ENCODE measurements around the gene HPCAL1.

The HPCAL1 gene

GRCh38 chr2:10337449-10338269 lies 35.0 kb downstream of the HPCAL1 start:
- no peak for DNase-seq (ENCODE audit: low read depth)

GRCh38 chr2:10338270-10339188 lies 35.8 kb downstream of the HPCAL1 start:
- no peak for DNase-seq (ENCODE audit: low read depth)

DNA sequence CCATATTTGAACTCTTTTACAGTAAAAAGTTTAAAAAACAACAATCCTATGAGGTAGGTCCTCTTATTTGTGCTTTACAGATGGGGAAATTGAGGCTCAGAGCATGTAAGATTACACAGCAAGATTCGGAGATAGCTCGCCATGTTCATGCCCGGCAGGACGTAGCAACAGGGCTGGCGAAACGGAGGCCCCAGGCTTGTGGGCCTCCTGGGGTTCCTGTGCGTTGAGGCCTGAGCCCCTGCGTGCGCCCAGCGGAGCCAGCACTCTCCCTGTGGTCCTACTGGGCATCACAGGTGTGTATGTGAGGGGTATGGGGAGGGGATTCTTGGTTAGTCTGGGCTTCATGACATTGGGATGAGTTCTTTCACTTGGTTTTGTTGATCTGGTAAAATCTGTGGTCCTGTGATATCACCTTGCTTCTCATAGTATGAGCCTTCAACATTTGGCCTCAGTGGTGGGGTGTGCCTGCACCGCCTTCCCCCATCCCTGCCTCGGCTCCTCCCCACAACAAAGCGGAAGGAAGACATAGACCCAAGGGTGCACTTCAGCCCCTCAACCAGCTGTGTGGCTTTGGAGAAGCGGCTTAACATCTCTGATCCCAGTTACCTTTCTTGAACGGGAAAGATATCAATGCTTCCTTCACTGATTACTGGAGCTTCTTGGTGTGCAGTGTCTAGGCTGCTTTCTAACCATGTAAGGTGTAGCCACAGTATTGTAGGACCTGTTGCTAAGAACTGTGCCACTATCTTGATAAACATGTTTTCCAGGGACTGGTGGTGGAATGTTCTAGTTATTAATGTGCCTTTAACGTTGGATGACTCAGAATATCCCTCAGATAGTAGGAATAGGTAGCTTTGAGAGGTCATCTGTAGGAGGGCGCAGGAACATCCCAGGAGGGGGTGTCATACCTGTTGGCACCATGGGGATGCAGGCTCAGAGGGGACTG lies 37.2 kb downstream of the HPCAL1 start:
- DNase-seq (ENCODE audit: low read depth) = no peak

- DNase-seq (ENCODE audit: low read depth) = no peak
Observed at GRCh38 chr2:10340593-10340975, 37.9 kb downstream of the HPCAL1 start.

DNA sequence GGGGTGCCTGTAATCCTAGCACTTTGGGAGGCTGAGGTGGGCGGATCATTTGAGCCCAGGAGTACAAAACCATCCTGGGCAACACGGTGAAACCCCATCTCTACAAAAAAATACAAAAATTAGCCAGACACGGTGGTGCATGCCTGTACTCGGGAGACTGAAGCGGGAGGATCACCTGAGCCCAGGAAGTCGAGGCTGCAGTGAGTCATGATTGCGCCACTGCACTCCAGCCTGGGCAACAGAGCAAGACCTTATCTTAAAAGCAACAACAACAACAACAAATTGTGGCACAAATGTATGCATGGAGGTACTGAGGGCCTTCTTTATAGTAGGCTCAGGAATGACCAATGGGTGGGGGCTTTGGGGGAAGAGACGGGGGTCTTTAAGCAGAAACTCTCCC lies 38.5 kb downstream of the HPCAL1 start:
- no peak for DNase-seq (ENCODE audit: low read depth)

DNA sequence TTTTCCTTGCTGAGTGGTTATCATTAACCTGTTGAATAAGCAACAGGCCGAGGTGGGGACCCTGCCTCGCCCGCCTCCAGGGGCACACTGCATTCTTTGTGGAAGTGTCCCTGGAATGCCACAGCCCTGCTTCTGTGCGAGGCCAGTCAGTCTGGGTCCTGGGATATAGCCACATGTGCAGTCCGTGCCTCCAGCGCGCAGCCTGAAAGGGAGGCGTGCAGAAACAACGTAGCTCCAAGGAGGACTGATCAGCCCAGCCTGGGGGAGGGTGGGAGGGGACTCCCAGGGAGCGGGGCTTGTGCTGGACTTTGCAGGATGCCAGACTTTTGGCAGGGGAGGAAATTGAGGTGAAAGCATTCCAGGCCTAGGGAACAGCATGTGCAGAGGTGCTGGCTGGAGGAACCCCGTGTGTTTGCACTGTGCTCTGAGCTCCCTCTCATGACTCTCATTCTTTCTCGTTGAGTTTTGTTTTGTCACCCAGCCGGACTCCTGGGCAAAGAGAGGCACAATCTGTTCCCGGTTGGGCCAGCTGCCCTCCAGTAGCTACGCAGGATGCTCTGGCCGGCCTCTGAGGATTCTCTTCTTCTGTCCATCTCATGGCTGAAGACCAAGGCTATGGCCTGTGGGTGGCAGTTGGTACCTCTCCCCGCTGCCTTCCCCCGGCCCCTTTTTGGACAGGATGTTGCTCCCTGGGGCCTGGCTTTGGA lies 39.7 kb downstream of the HPCAL1 start:
- no peak for DNase-seq (ENCODE audit: low read depth)

DNA sequence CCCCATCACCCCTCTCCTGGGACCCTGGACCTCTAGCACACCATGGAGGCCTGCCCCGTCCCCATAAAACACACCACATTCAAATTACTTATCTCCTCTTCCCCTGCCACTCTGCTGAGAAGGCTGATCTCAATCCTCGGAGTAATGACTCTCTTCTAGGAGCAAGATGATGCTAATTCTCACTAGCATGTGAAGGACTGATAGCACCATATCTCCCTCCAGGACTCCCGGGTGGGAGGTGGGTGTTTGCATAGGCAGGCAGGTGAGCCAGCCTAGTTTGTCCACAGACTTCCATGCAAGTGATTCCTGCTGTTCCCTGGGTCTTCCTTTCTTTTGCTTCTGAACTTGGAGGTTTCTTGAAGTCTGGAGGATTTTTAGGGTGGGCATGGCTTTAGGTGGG lies 40.5 kb downstream of the HPCAL1 start:
- no peak for DNase-seq (ENCODE audit: low read depth)

GRCh38 chr2:10343658-10344057 lies 41.0 kb downstream of the HPCAL1 start:
- DNase-seq (ENCODE audit: low read depth) = no peak

DNA sequence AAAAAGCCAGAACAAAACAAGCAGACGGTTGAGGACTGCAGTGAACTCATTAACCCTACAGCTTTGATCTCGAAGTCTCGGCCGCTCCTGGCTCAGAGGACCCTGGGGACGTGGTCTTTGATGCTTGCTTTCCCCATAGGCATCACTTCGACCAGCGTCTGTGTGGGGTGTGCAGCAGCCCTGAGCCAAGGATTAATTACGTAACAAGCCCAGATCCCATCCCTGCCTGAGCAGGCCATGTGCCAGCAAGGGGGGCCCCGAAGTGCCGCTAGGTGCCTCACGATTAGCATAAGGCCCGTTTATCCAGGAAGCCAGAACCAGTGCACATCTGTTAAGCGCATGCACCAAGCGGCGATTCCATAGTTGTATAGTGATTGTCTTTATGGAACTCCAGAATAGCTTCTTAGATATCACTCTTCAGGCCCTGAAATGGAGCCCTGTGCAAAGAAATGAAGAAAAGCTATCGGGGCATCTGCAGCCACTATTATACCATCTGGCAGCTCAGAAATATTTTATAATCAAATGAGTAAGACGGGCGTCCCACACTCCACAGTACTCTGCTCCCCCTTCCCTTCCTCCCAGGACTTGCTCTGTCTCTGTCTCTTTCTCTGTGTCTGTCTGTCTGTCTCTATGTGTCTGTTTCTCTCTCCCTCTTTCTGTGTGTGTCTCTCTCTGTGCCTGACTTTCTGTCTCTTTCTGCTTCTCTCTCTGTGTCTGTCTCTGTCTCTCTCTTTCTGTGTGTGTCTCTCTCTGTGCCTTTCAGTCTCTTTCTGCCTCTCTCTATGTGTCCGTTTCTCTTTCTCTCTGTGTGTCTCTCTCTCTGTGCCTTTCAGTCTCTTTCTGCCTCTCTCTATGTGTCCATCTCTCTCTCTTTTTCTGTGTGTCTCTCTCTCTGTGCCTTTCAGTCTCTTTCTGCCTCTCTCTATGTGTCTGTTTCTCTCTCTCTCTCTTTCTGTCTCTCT lies 41.7 kb downstream of the HPCAL1 start:
- no peak for DNase-seq (ENCODE audit: low read depth)

DNA sequence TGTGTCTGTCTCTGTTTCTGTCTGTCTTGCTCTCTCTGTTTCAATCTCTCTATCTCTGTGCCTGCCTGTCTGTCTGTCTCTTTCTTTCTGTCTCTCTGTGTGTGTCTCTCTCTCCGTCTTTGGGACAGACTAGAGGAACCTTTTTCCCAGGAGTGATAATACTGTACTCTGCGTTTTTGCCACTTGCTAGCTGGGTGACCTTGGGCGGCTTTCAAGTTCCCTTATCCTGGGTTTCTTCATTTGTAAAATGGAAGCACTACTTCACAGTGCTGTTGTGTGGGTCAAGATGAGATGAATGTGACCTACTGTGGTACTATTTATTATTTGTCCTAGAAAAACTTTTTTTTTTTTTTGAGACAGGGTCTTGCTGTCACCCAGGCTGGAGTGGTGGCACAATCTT lies 42.4 kb downstream of the HPCAL1 start:
- DNase-seq (ENCODE audit: low read depth) = no peak

DNA sequence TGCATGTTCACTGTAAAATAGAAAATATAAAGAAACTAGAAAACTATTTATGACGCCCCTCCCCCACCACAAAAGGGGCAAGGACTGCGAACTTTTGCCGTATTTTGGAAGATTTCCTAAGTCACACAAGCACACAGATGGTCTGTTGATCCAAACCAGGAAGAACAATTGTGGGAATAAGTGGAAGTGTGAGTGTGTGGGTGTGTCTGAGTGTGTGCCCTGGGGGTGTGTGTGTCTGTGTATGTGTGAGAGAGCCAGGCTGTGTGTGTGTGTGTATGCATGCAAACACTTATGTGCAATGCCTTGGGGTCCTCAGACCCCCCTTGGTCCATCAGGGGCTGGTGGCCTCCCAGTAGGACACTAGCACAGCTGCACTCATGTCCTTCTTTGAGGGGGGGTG lies 43.1 kb downstream of the HPCAL1 start:
- DNase-seq (ENCODE audit: low read depth) = no peak

- no peak for DNase-seq (ENCODE audit: low read depth)
Observed at GRCh38 chr2:10346929-10347561, 44.3 kb downstream of the HPCAL1 start.

- no peak for DNase-seq (ENCODE audit: low read depth)
Observed at GRCh38 chr2:10347562-10347948, 44.9 kb downstream of the HPCAL1 start.

DNA sequence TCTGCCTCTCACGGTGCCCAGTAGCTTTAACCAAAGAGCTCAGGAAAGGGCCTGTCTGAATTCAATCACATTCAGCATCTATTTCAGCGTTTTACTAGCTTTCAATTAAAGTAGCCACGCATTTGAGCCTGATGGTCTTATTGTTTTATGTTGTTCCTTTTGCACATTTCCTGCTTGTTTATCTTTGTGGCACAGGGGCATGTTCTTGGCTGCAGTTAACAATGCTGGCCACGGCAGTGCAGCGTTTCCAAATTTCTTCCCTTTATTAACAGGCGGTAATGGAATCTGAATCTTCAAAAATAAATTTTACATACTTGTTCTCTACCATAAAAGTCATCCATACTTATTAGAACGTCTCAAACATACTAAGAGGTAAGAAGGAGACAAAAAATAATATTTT lies 46.2 kb downstream of the HPCAL1 start:
- no peak for DNase-seq (ENCODE audit: low read depth)

DNA sequence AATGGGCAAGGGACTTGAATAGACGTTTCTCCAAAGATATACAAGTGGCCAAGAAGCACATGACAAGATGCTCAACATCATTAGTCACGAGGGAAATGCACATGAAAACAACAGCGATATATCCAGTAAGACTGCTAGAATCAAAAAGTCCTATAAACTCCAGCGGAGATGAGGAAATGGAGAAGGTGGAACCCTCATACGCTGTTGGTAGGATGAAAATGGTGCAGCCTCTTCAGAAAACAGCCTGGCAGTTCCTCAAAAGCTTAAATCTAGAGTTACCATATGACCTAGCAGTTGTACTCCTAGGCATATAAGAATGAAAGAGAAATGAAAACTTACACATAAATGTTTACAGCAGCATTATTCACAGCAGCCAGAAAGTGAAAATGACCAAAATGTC lies 48.1 kb downstream of the HPCAL1 start:
- no peak for DNase-seq (ENCODE audit: low read depth)

DNA sequence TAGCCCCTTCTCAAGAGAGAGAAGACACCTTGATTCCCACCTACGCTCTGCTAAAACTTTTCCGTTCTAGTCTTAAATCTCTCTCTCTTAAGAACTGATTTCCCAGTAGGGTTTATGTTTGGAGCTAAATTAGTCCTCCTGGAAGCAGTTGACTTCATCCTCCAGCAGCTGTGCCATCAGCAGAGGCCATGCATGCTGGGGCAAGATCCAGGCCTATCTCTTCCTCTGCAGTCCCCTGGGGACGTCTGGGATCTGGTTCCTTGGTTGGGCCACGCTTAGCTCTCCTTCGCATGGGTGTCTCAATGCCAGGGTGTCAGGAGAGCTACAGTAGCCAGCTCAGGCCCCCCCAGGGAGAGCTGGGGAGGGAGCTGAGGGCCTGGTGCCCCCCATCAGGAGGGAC lies 49.7 kb downstream of the HPCAL1 start:
- DNase-seq (ENCODE audit: low read depth) = no peak

- no peak for DNase-seq (ENCODE audit: low read depth)
Observed at GRCh38 chr2:10352972-10353371, 50.3 kb downstream of the HPCAL1 start.

- no peak for DNase-seq (ENCODE audit: low read depth)
Observed at GRCh38 chr2:10353931-10354330, 51.2 kb downstream of the HPCAL1 start.

- no peak for DNase-seq (ENCODE audit: low read depth)
Observed at GRCh38 chr2:10354399-10354798, 51.7 kb downstream of the HPCAL1 start.

Data from activated T-cell treated with anti-CD3 and anti-CD28 coated beads for 24 hours (primary cell).